Astrocyte of the spinal cord (primary cell): Measurements from ENCODE around the gene MRFAP1L1.

ENCODE experiments used
- DNase-seq: peaks from one replicate; pipeline ENCODE4 v3.0.0; 2011; ENCODE audit warnings: low read depth, low spot score
- H3K4me3 ChIP-seq: 2 replicates; pipeline ENCODE4 v1.5.1; 2011; ENCODE audit warnings: low read depth, mild to moderate bottlenecking, low read length, moderate library complexity
- CTCF ChIP-seq: IDR thresholded peaks from 2 replicates; pipeline ENCODE4 v1.5.1; 2012; ENCODE audit warnings: low read depth, mild to moderate bottlenecking, low read length, inconsistent platforms
- in situ Hi-C: cut with HindIII; loops from 2 replicates; pipeline ENCODE4 v1.10.0; 2017; ENCODE audit warnings: low sequenced_read_pairs

Gene MRFAP1L1

GRCh38 chr4:6722891-6723290 is 13.2 kb upstream of the MRFAP1L1 start:
- in situ Hi-C loops = no loop called here
- TF ChIP-seq CTCF = no peak
- no peak overlapping the region for H3K4me3 ChIP-seq

GRCh38 chr4:6721121-6721520 is 11.5 kb upstream of the MRFAP1L1 start:
- no peak for DNase-seq
- no peak overlapping the region for H3K4me3 ChIP-seq
- in situ Hi-C loops = no loop called here
- no peak for TF ChIP-seq CTCF

More at GRCh38 chr4:6722891-6723290, 13.2 kb upstream of the MRFAP1L1 start:
- no peak for DNase-seq

- TF ChIP-seq CTCF = peak; percentile 93
- peak; percentile 75 for DNase-seq
- in situ Hi-C loops = no loop called here
- H3K4me3 ChIP-seq = no peak overlapping the region
These were observed 10.6 kb upstream of the MRFAP1L1 start for GRCh38 chr4:6720202-6720699.

- TF ChIP-seq CTCF = no peak
- in situ Hi-C loops = no loop called here
- DNase-seq = no peak
- no peak overlapping the region for H3K4me3 ChIP-seq
These were observed 10.0 kb upstream of the MRFAP1L1 start for GRCh38 chr4:6719611-6720179.

GRCh38 chr4:6718932-6719610 is 9.4 kb upstream of the MRFAP1L1 start:
- no peak for TF ChIP-seq CTCF
- no peak for DNase-seq
- in situ Hi-C loops = no loop called here
- H3K4me3 ChIP-seq = no peak overlapping the region

GRCh38 chr4:6716958-6717655 is 7.4 kb upstream of the MRFAP1L1 start:
- no peak for DNase-seq
- TF ChIP-seq CTCF = no peak
- peak overlapping the region; percentile 80 for H3K4me3 ChIP-seq
- in situ Hi-C loops = no loop called here
